Activated T-cell treated with anti-CD3 and anti-CD28 coated beads, Interleukin-2, amount 50 U/mL, for 1 hour (primary cell): ENCODE results near the gene NTN1.

Source experiments
- DNase-seq: peaks from one replicate; pipeline ENCODE4 v3.0.0-alpha.2; 2020

NTN1 gene

GRCh38 chr17:9169116-9169515 lies 147.8 kb downstream of the NTN1 start:
- no peak for DNase-seq

GRCh38 chr17:9170336-9170735 lies 149.0 kb downstream of the NTN1 start:
- DNase-seq, result no peak

DNA sequence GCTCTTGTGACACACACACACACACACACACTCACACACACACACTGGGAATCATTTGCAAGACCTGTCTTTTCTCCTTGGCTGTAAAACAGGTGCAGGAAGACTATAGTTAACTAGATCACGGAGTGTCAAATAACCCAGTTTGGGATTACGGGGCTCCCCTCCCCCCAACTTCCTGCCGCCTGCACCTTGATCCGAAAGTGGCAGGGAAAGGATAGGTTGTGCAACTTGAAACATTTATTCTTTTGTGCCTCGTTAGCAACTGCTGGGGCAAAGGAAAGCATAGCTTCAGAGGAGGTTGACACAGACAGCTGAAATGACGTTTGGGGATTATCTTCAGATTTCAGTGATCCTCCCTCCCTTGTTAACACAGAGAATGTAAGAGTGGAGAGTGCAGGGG lies 149.5 kb downstream of the NTN1 start:
- DNase-seq, result no peak

- no peak for DNase-seq
Observed at GRCh38 chr17:9173386-9173983, 152.2 kb downstream of the NTN1 start.

DNA sequence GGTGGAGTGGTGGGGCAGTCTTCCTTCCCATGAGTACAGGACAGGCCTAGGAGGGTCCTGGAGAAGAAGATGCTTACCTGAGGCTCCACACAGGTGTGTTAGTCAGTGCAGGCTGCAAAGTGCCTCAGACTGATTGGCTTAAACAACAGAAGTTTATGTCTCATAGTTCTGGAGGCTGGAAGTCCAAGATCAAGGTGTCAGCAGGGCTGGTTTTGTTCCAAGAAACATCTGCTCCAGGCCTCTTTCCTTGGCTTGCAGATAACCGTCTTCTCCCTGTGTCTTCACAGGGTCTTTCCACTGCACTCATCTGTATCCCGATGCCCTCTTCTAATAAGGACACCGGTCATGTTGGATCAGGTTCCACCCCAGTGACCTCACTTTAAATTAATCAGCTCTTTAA lies 153.0 kb downstream of the NTN1 start:
- no peak for DNase-seq

DNA sequence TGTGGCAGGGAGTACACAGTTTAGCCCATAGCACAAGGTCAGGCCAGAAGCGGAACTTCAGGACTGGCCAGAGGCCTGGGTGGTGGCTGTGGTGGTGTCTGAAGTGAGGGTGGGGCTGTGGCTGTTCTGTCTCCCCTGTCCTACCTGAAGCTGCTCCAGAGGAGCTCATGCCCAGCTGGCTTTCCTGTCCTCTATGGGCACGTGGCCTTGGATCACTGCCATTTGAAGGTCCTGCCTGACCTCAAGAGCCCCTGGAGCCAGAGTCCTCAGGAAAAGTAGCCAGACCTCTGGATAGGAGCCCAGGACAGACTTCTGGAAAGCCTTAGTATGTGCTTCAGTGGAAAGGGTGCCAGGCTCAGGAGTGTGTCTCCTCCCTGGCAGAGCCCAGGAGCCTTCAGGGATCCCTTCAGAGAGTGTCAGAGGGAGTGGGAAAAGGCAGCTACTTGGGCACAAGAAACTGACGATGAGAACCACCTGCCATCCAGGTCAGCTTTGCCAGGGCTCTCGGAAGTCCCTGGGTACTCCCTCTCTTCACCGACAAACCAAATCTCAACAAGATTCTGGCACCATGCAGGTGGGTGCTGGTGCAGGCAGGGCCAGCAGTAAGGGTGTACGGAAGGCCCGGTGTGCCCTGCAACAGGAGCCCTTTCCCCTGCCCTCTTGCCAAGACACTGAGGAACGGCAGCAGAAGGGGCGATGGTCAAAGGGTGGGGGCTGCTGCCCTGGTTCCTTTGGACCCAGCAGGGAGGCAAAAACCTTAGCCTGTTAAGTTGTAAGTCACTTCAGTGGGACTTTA lies 153.7 kb downstream of the NTN1 start:
- no peak for DNase-seq

- no peak for DNase-seq
Observed at GRCh38 chr17:9175700-9176467, 154.6 kb downstream of the NTN1 start.

DNA sequence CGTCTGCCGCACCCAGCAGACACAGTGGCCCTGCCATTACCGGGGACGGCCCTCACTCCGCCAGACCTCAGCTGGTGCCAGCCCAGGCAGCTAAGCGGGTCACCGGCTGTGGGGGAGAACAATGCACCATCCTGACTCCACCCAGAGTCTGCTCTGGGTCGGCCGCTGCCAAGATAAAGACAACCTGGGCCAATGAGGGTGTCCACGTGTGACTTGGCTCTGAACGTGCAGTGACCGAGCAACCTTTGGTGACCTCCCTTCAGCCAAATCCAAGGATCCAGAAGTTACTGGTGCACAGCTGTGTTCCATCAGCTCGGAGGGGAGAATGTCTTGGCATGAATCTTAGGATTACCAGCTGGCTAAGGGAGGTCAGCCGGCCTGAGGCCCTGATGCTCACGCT lies 155.9 kb downstream of the NTN1 start:
- DNase-seq, result no peak

- no peak for DNase-seq
Observed at GRCh38 chr17:9178319-9178718, 157.0 kb downstream of the NTN1 start.

- DNase-seq, result no peak
Observed at GRCh38 chr17:9179602-9180001, 158.3 kb downstream of the NTN1 start.

DNA sequence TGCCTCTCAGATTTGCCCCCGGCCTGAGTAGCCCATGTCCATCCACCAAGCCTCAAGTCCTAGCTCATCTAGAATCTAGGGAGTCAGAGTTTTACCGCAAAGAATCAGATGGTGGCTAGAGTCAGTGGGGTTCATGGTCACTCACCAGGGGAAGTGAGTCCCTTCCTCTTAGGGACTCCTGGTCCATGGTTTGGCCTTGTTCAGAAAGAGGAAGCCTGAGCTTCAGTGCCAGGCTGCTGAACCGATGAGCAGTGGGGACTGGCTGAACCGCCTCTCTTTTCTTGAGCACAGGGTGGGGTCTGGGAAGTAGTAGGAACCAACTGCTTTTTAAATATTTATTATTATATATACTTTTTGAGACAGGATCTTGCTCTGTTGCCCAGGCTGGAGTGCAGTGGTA lies 160.3 kb downstream of the NTN1 start:
- DNase-seq, result no peak

GRCh38 chr17:9183306-9183705 lies 162.0 kb downstream of the NTN1 start:
- no peak for DNase-seq

- no peak for DNase-seq
Observed at GRCh38 chr17:9185142-9185541, 163.8 kb downstream of the NTN1 start.

DNA sequence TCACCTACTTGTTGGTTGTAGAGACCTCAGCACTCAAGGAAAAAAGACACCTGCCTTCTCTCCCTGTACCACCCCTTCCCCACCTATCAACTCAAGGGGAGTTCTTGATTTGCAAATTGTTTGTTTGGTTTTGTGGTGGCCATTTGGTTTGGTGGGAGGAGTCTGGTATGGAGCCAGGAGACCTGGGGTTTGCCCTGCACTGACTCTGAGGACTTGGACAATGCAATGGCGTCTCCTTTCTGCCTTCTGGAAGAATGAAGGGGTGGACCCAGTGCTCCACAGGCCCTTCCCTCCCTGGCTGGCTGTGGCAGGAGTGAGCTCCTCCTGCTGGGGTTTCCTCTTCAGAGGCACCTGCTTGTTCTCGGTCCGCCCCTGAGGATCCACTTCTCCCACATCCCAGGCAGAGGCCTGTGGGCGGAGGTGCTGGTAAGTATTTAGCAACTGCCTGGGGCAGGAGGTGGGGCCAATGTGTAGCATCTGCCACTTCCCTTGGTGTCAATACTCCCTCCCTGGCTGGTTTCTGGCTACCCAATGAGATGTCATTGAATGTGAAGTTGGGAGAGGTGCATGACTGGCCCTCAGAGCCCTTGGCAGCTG lies 164.5 kb downstream of the NTN1 start:
- DNase-seq, result no peak

GRCh38 chr17:9187828-9188227 lies 166.5 kb downstream of the NTN1 start:
- no peak for DNase-seq

- no peak for DNase-seq
Observed at GRCh38 chr17:9188367-9188766, 167.1 kb downstream of the NTN1 start.

GRCh38 chr17:9189870-9190269 lies 168.6 kb downstream of the NTN1 start:
- DNase-seq, result no peak

DNA sequence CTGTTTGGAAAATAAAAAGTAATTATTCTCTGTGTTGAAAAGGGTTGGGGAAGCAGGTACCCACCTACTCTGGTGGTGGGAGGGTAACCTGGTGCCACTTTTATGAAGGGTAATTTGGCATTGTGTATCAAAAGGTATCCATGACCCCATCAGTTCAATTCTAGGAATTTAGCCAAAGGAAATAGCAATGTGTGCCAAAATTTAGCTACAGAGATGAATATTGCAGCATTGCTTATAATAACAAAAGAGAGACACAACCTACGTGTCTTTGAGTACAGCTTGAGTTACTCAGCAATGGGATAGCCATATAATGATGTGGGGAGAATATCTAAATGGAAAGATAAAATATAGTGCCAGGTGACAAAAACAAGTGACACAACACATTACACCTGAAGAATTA lies 170.7 kb downstream of the NTN1 start:
- DNase-seq, result no peak

DNA sequence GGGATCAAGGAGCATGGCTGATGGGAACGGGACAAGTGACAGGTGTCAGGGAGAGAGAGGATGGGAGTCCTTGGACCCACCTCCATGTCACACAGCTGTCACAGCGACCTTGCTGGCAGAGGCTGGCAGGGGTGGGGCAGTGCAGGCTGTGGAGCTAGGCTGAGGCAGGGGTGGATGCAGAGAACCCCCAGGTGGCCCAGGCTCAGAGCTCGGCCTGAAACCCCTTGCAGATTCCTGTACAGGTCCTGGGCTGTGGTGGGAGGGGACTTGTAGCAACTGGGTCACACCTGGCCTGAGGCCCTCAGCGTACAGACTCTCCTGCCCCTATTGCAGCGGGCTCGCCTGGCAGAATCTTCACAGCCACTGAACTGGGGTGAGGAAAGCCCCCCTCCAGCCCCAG lies 174.1 kb downstream of the NTN1 start:
- DNase-seq, result no peak

GRCh38 chr17:9195961-9196670 lies 174.8 kb downstream of the NTN1 start:
- DNase-seq, result no peak

DNA sequence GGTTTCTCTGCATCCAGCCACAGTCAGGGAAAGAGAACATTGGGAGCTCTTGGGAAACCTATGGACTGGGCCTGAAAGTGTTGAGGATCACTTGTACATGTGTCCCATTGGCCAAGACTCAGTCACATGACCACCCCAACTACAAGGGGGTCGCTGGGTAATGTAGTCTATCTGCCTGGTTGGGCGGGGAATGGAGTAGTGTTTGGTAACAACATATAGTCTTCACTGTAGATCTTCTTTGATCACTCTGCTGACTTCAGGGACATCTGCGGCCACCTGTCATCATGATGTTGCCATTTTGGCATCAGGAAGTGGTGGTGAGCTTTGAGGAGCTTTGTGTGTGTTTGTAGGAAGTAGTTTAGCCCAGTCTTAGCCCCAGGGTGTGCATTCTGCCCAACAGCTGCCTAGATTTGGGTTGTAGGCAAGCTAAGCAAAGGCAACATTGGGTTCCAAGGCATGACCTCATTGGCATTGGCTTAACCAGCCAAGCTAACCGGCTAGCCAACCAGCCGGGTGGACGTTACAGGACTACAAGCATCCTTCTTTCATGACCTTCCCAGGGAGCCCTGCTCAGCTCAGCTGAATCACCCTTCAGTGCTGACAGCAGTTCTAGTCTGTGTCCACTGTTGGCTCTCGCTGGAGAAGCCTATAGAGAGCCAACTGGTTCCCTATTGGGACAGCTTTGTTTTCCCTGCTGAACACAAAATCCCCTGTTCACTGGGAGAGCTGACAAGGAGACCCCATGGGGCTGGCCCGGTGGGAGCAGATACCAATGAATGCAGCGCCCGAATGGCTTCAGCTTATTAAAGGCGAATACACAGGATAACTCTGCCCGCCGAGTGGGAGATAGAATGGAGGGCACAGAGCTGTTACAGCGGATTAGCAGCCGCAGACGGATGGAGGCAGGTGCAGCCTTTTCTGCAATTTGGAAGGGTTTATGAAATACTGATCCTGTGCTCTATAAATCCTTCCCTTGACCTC lies 178.6 kb downstream of the NTN1 start:
- DNase-seq, result no peak
